ENCODE measurements around the gene BPIFA1.

- TF ChIP-seq CTCF (IDR thresholded peaks at IDR 0.05) (no peak), POLR2A (IDR thresholded peaks at IDR 0.05) (no peak), EP300 (IDR thresholded peaks at IDR 0.05) (no peak)
Measured at GRCh38 chr20:33280775-33281174, 45.0 kb downstream of the BPIFA1 start.
